T-helper 1 cell (primary cell): ENCODE measurements around the gene FNDC5.

ENCODE experiments used
- DNase-seq, 5 donors: peaks; one replicate each; pipeline ENCODE4 v3.0.0-alpha.2; 2012 to 2020

Gene FNDC5

DNA sequence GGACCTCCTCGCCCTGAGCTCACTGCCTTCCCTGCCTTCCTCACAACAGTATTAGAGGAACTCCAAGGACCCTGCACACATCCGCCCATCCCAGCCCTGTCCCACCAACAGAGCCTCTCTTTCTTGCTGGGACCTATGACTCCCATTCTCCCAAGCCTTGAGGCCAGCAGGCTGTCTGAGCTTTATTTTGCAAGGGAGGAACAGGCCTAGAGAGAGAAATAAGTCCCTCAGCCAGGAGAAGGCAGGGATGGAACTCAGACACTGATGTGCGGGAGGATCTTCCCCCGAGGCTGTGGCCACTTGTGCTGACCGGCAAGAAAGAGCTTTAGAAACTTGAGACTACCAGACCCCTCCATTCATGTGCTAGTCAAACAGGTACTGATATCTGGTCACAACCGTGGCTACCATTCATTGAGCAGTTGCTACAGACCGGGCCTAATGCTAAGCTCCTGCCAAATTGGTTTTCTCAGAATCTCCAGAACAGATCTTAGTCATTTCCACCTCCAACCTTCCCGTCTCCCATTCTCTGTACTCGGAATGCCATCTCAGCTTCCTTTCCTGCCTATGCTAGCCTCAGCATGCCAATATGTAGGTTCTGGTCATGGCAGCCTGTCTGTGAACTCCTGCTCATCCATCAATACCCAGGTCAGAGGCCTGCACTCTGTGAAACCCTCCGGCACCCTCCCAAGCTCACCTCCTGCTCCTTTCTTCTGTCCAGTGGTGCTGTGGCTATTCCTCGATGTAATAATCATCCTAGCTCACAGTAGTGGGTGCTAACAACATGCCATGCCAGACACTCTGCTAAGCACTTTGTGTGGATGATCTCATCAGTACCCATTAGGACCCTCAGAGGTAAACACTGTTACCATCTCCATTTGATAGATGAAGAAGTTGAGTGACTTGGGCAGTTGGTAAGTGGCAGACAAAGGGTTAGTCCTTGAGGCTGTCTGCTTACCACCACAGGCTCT lies 26.7 kb upstream of the FNDC5 start:
- no peak for DNase-seq

GRCh38 chr1:32896451-32896850 lies 25.7 kb upstream of the FNDC5 start:
- DNase-seq: no peak

GRCh38 chr1:32895325-32896215 lies 24.9 kb upstream of the FNDC5 start:
- DNase-seq: no peak

GRCh38 chr1:32894681-32895080 lies 24.0 kb upstream of the FNDC5 start:
- no peak for DNase-seq

GRCh38 chr1:32894019-32894600 lies 23.4 kb upstream of the FNDC5 start:
- no peak for DNase-seq

GRCh38 chr1:32893198-32894018 lies 22.7 kb upstream of the FNDC5 start:
- DNase-seq: no peak

GRCh38 chr1:32892368-32893197 lies 21.9 kb upstream of the FNDC5 start:
- DNase-seq: peak in 1 of 5 donors; percentile 20

GRCh38 chr1:32891630-32892029 lies 20.9 kb upstream of the FNDC5 start:
- no peak for DNase-seq

DNA sequence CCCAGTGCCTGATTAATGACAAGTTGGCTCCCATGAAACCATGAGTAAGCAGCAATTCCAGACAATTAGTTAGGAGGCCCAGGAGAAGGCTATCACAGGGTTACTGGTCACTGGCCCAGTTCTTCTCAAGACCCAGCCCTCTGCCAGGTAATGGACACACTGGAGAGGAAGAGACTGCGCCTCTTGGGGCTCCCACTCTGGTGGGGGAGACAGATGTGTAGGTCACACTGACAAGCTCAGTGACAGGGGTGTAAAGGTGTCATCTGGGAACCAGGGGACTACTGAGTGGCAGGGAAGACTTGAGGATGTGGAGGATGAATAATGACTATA lies 20.5 kb upstream of the FNDC5 start:
- DNase-seq: no peak

DNA sequence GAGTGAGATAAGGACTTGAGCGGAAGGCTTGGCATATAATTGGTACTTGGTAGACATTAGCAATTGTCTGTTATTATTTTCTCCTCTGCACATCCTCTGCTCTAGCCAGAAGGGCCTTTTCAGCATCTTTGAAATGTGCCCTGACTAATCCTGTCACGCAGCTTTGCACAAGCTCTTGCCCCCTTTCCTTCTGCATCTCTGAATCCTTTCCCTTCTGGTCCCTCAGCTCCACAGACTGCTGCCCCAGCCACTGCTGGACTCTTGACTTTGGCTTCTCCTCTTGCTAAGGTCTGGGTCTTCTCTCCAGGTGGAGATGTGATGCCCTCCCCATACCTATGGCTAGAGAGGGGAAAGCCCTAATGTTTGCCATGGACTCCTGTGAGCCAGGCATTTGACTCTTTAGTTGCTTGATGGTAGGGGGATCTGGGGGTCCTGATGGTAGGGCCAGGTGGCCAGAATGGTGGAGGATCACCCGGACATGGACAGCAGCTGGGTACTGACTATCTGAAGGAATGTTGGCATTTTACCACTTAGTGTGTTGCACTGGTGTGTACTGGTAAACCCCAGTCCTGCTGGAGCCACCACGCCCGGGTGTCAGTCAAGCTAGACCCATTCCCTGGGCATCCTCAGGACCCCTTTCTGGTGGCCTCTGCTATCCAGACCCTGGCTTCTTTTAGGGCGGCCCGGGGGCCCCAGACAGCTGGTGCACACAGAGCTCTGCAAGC lies 20.0 kb upstream of the FNDC5 start:
- no peak for DNase-seq

DNA sequence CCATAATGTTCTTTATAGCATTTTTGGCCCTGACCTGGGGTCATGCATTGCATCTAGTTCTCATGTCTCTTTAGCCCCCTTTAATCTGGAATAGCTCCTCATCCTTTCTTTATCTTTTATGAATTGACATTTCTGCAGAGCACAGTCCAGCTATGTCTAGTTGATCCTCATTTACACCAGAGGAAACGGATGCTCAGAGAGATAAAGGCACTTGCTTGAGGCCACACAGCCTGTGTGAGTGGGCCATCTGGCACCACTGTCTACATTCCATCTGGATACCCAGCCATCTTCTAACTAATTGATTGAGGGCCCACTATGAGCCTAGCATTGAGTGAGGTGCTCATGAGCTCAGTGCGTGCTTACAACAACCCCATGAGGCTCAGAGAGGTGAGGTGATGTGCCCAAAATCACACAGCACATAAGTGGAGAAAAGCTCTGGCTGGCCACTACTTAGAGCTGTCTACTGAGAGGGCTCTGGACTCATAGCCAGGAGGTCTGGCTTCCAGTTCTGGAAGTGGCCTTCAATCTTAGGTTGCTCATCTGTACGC lies 19.1 kb upstream of the FNDC5 start:
- DNase-seq: no peak

GRCh38 chr1:32888677-32889420 lies 18.1 kb upstream of the FNDC5 start:
- DNase-seq: no peak

DNA sequence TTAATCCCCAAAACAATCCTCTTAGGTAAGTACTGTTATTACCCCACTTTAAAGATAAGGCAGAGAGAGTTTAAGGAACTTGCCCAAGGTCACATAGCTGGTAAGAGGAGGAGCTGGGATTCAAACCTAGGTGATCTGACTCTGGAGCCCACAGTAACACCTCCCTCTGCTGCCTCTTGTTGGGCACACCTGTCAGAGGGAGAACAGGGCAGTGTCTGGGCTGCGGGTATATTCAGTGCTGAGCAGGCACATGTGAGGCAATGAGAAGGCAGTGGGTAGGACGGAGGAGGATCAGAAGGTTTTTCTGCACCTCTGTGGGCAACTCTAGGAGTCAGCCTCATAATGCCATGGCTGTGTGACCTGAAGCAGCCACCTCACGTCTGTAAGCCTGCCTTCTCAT lies 17.4 kb upstream of the FNDC5 start:
- no peak for DNase-seq

DNA sequence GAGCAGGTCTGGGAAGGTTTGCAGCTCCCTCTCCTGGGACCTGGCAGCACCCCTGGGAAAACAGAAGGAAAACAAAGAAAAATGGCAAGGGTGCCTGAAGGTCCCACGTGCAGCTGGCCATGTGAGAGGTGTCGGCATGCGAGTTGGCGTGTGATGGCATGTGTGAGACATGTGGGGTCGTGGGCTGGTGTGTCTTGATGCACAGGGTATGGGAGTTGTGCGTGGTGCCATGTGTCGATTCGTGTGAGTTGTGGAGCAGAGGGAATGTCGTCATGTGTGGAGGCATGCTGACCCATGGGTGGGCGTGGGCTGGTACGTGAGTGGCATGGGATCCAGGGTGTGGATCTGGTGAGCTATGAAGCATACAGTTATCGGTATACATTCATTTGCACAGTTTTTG lies 16.9 kb upstream of the FNDC5 start:
- DNase-seq: no peak

DNA sequence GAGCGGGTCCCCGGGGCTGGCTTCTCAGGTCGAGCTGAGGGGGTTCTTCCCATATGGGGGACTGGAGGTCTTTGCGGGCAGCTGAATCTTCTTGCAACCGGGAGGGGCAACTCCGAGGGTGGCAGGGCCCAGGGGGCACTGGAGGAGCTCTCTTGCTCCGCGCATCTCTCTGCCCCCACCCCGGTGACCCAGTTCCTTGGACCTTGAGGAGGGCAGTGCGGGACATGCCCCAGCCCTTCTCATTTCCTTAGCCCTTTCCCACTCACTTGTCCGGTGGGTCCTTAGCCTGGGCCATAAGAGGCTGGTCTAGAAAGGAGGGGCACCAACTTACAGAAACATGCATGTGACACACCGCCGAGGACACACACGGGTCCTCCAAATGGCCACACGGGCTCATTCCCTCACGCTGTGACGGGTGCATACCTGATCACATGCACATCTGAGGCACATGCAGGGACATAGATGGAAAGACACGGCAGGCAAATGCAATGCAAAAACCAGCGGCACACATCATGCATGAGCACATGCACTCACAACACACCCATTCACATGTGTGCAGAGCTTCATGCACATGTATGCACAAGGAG lies 16.2 kb upstream of the FNDC5 start:
- no peak for DNase-seq

DNA sequence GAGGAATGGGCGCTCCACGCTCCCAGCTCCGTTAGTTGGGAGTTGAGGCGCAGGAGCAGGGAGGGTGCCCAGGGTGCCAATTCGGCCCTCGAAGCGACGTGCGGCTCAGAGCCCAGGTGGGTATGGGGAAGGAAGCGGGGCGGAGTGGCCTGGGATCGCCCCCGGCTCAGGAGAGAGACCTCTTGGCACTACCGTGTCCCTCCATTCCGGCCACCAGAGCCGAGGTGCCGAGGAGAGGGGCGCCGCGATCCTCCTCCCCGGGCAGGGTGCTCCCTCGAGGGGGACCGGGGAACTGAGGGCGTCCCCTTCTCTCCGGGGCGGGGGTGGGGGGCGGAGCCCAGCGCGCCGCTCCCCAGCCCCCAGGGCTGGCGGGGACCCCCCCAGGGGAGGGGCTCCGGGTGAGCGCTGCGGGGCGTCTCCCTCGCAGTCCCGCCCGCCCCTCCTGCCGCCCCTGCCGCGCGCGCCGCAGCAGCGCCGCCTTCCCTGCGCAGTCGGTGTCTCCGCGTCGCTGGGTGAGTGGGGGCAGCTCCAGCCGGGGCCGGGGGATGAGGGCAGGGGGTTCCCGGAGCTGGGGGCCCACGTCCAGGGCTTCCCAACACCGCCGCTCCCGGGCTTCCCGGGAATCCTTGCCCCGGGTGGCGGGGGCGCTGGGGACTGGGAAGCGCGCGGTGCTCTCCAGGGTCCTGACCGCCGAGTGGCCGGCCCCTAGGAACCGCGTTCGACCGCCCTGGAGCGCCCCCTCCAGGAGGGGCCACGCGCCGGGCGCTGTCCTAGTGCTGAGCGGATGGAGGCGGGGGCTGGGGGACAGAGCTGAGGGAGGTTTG lies 15.5 kb upstream of the FNDC5 start, which contains the start of gene HPCA:
Gene HPCA, plus strand, starts transcription at position 488 of the 824 bp plus-strand sequence. CDS start 2,408 bp downstream, outside the sequence.
- DNase-seq: peak in 2 of 5 donors; percentile 25 to 30

DNA sequence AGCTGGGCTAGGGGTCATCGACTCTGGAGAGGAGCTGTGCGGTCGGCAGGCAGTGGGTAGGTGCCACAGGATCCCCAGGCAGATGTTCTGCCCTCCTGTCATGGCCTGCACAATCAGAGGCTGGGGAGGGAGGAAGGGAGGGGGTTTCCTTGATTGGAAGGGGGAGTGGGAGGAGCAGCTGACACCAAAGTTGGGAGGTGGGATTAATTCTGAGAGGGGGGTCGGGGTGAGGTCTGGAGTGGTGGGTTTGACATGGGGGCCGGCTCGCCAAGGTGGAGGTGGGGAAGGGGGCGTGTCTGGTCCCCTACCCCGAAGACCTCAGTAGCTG lies 14.9 kb upstream of the FNDC5 start:
- DNase-seq: no peak

GRCh38 chr1:32884726-32885125 lies 14.0 kb upstream of the FNDC5 start:
- no peak for DNase-seq

DNA sequence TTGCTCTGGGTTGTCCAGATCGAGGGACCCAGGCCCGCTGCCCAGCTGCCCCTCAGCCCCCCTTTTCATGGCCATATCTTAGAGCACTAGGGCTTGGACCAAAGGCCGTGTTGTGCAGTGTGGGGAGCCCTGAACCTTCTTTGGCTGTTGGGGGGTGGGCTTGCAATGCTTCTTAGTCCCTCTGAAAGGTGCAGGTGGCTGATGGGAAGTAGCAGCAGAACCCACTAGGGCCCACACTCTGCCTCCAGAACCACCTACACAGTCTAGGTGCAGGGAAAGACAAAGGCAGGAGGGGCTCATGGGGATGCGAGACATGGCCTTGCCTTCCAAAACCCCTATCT lies 13.3 kb upstream of the FNDC5 start:
- no peak for DNase-seq
